Keratinocyte (primary cell): Measurements from ENCODE around the gene STK24. TPM values are rescaled to one million over a fixed set of nuclear protein-coding genes. Genes with fewer than 3 reads are reported as not detected.

Experiments used
- DNase-seq: peaks from one replicate; pipeline ENCODE4 v3.0.0-alpha.2; 2011; ENCODE audit warnings: low read depth, missing footprints, low spot score
- FAIRE-seq: peaks from 2 replicates; lab custom pipeline; 2011; peaks lifted over from hg19 to GRCh38; lab: Jason Lieb, UNC
- H2AFZ ChIP-seq: 2 replicates; pipeline ENCODE4 v1.6.0; 2012; ENCODE audit warnings: low read length, control low read depth, inconsistent platforms; ENCODE audit not compliant: control insufficient read depth
- H3K27ac ChIP-seq: 2 replicates; pipeline ENCODE4 v1.5.1; 2011; ENCODE audit warnings: low read length; ENCODE audit not compliant: control insufficient read depth, insufficient read depth
- H3K27me3 ChIP-seq: 3 replicates; pipeline ENCODE4 v1.6.0; 2011; ENCODE audit warnings: low read length; ENCODE audit not compliant: control insufficient read depth, insufficient read depth; ENCODE audit errors: extremely low read depth
- H3K36me3 ChIP-seq, 2 experiments: 2 replicates in 1 of 2; 3 replicates in 1 of 2; pipeline ENCODE4 v1.5.1; 2011; ENCODE audit warnings: low read length in 2 of 2, mild to moderate bottlenecking in 1 of 2; ENCODE audit not compliant: control insufficient read depth in 2 of 2, insufficient read depth in 2 of 2; ENCODE audit errors: extremely low read depth in 1 of 2
- H3K4me1 ChIP-seq: 3 replicates; pipeline ENCODE4 v1.5.1; 2011; ENCODE audit warnings: low read length; ENCODE audit not compliant: control insufficient read depth, insufficient read depth; ENCODE audit errors: extremely low read depth
- H3K4me2 ChIP-seq: 3 replicates; pipeline ENCODE4 v1.6.0; 2011; ENCODE audit warnings: low read depth, low read length; ENCODE audit not compliant: control insufficient read depth, insufficient read depth; ENCODE audit errors: extremely low read depth
- H3K4me3 ChIP-seq, 3 experiments: fragments of 200-600 bp in 1 of 3; sonication (generic) in 1 of 3; 2 replicates in 2 of 3; 3 replicates in 1 of 3; pipeline ENCODE4 v1.5.1; 2011 to 2016; ENCODE audit warnings: low read length in 3 of 3, mild to moderate bottlenecking in 3 of 3, control low read depth in 2 of 3, inconsistent platforms in 1 of 3, low read depth in 1 of 3, mixed read lengths in 1 of 3, mixed run types in 1 of 3, moderate library complexity in 1 of 3; ENCODE audit not compliant: control insufficient read depth in 2 of 3, insufficient read depth in 2 of 3; ENCODE audit errors: extremely low read depth in 1 of 3
- H3K79me2 ChIP-seq: 2 replicates; pipeline ENCODE4 v1.6.0; 2012; ENCODE audit warnings: low read length; ENCODE audit not compliant: control insufficient read depth, insufficient read depth
- H3K9ac ChIP-seq: 3 replicates; pipeline ENCODE4 v1.6.0; 2011; ENCODE audit warnings: low read length; ENCODE audit not compliant: control insufficient read depth, insufficient read depth; ENCODE audit errors: extremely low read depth
- H3K9me1 ChIP-seq: 3 replicates; pipeline ENCODE4 v1.6.0; 2011; ENCODE audit warnings: low read length; ENCODE audit not compliant: control insufficient read depth, insufficient read depth; ENCODE audit errors: extremely low read depth
- H3K9me3 ChIP-seq: 2 replicates; pipeline ENCODE4 v1.5.1; 2012; ENCODE audit warnings: low read depth, low read length; ENCODE audit not compliant: control insufficient read depth
- H4K20me1 ChIP-seq: 3 replicates; pipeline ENCODE4 v1.6.0; 2011; ENCODE audit warnings: low read length; ENCODE audit not compliant: control insufficient read depth, insufficient read depth; ENCODE audit errors: extremely low read depth
- CTCF ChIP-seq, 3 experiments: IDR thresholded peaks in 1 of 3; conservative IDR thresholded peaks in 1 of 3; optimal IDR thresholded peaks in 1 of 3; 2 replicates in 2 of 3; 3 replicates in 1 of 3; pipeline versions ENCODE3 to v1.5.1; 2011; ENCODE audit warnings: low read length in 3 of 3, mild to moderate bottlenecking in 3 of 3, moderate library complexity in 2 of 3, control low read depth in 1 of 3, inconsistent platforms in 1 of 3; ENCODE audit not compliant: insufficient read depth in 2 of 3; ENCODE audit errors: extremely low read depth in 1 of 3
- EZH2 ChIP-seq: IDR thresholded peaks from one replicate; pipeline ENCODE4 v1.6.1; 2012; ENCODE audit warnings: inconsistent platforms, mild to moderate bottlenecking, low read length, moderate library complexity
- dilution Hi-C: fragments of 300-500 bp; cut with MboI; formaldehyde crosslinking; loops from one replicate; pipeline ENCODE4 v1.7.0; 2020; ENCODE audit warnings: low sequenced_read_pairs; ENCODE audit not compliant: extremely low pct_ligation_motif_present
- polyA plus RNA-seq, 5 experiments: library from polyadenylated mRNA; depleted of rRNA in 3 of 5; stranded (reverse) in 3 of 5; stranded (forward) in 1 of 5; unstranded in 1 of 5; fragments of >200 nt; gene quantifications; 1 replicate in 1 of 5; 2 replicates in 3 of 5; 3 replicates in 1 of 5; pipeline versions ENCODE4 v1.2.1 to v1.2.3, GENCODE V29; 2011 to 2012; ENCODE audit warnings: missing spikeins in 2 of 5, low read depth in 1 of 5, low replicate concordance in 1 of 5

STK24 gene
- polyA plus RNA-seq, 1 donor (not counting 4 experiments of a cell fraction or from before 2014, with no cell fraction given): 81.6 TPM

- Histone ChIP-seq H3K4me1 (no peaks in the 10 kb centered on the region), H3K36me3 (no peaks in the 10 kb centered on the region), H3K4me2 (no peak overlapping the region), H4K20me1 (no peaks in the 10 kb centered on the region), H3K79me2 (no peaks in the 10 kb centered on the region), H3K9me1 (no peaks in the 10 kb centered on the region), H3K27me3 (no peaks in the 10 kb centered on the region), H3K9me3 (no peaks in the 10 kb centered on the region), H3K27ac (no peak overlapping the region), H2AFZ (no peak overlapping the region), H3K4me3 (no peak overlapping the region), H3K9ac (no peak overlapping the region)
- TF ChIP-seq CTCF (optimal IDR thresholded peaks at IDR 0.05 in 1 of 3, IDR thresholded peaks at IDR 0.05 in 1 of 3, conservative IDR thresholded peaks at IDR 0.05 in 1 of 3; ENCODE audit: extremely low read depth in 1 of 3, insufficient read depth in 2 of 3, low read length in 3 of 3) (peak in 1 of 3 experiments; percentile 10), EZH2 (no peak)
- dilution Hi-C loops: no loop called here
- DNase-seq (no peak), FAIRE-seq (no peak)
These were observed 21.1 kb upstream of the STK24 start for GRCh38 chr13:98598043-98598442.

- dilution Hi-C loops: no loop called here
- H3K27ac ChIP-seq: no peak overlapping the region
- H3K9ac ChIP-seq: no peak overlapping the region
- no peaks in the 10 kb centered on the region for H3K9me3 ChIP-seq
- no peaks in the 10 kb centered on the region for H3K27me3 ChIP-seq
- no peak overlapping the region for H3K4me3 ChIP-seq
- no peak overlapping the region for H3K4me2 ChIP-seq
- no peaks in the 10 kb centered on the region for H3K79me2 ChIP-seq
- TF ChIP-seq CTCF (optimal IDR thresholded peaks at IDR 0.05 in 1 of 3, IDR thresholded peaks at IDR 0.05 in 1 of 3, conservative IDR thresholded peaks at IDR 0.05 in 1 of 3; ENCODE audit: extremely low read depth in 1 of 3, insufficient read depth in 2 of 3, low read length in 3 of 3) (no peak), EZH2 (no peak)
- no peaks in the 10 kb centered on the region for H3K4me1 ChIP-seq
- no peaks in the 10 kb centered on the region for H3K9me1 ChIP-seq
- no peaks in the 10 kb centered on the region for H4K20me1 ChIP-seq
- FAIRE-seq (no peak), DNase-seq (no peak)
- no peak overlapping the region for H2AFZ ChIP-seq
- no peaks in the 10 kb centered on the region for H3K36me3 ChIP-seq
These were observed 18.2 kb upstream of the STK24 start for GRCh38 chr13:98595134-98595533.
